Esophagus squamous epithelium (tissue), 4 donors: ENCODE data around the gene PRPH.

Experiments
- CTCF ChIP-seq, 6 experiments: fragments of 450-650 bp in 4 of 6; fragments of 200-600 bp in 2 of 6; sonication (generic) in 2 of 6; IDR thresholded peaks; one replicate each; pipeline ENCODE4 v1.5.1; 2016 to 2019; ENCODE audit warnings: antibody characterized with exemption in 6 of 6, mild to moderate bottlenecking in 4 of 6, moderate library complexity in 4 of 6
- POLR2A ChIP-seq, 4 donors: fragments of 450-650 bp; IDR thresholded peaks; one replicate each; pipeline ENCODE4 v1.6.1; 2017; ENCODE audit warnings: antibody characterized with exemption in 4 of 4, mild to moderate bottlenecking in 4 of 4, moderate library complexity in 3 of 4

- TF ChIP-seq CTCF (IDR thresholded peaks at IDR 0.05): no peak
- TF ChIP-seq POLR2A (IDR thresholded peaks at IDR 0.05): no peak
These were observed 39.7 kb downstream of the PRPH start for GRCh38 chr12:49334681-49335080.
